GM18505 (cell line): ENCODE data around the gene TMEM247.
A peak's percentile ranks its signal among the peaks of the same experiment; 100 is the strongest.

Experiments
- ATAC-seq: cut with Tn5 transposase; IDR thresholded peaks from one replicate; pipeline ENCODE4 v1.9.1; 2021; ENCODE audit not compliant: unreplicated experiment
- POLR2A ChIP-seq: IDR thresholded peaks from 4 replicates; pipeline ENCODE4 v1.6.1; 2011; ENCODE audit warnings: borderline replicate concordance; ENCODE audit not compliant: insufficient read depth, insufficient read length; ENCODE audit errors: extremely low read depth

TMEM247 gene

GRCh38 chr2:46445556-46445955, 33.8 kb upstream of the TMEM247 start:
- TF ChIP-seq POLR2A: no peak
- ATAC-seq: no peak

DNA sequence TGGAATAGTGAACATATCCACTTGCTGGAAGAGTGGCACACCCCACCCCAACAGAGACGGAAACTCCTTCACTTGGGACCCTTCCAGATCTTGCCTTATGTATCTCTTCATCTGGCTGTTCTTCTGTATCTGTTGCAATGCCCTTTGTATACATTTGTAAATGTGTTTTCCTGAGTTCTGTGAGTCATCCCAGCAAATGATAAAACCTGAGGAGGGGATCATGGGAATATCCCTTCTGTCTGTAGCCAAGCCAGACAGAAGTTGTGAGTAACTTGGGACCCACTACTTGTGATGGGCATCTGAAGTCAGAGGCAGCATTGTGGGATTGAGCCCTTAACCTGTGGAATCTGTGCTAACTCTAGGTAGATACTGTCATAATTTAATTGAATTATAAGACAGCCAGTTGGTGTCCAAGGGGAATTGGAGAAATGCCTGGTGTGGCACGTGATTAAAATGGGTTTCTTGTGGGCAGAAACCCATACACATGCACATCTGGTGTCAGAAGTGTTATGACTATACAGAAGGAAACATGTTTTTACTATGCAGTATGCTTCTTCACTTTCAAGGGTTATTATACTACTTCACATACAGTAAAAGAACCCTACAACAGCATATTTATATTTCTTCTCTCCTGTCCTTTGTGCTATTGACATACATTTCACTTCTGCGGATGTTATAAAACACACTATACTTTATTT, 32.3 kb upstream of the TMEM247 start:
- no peak for TF ChIP-seq POLR2A
- no peak for ATAC-seq

DNA sequence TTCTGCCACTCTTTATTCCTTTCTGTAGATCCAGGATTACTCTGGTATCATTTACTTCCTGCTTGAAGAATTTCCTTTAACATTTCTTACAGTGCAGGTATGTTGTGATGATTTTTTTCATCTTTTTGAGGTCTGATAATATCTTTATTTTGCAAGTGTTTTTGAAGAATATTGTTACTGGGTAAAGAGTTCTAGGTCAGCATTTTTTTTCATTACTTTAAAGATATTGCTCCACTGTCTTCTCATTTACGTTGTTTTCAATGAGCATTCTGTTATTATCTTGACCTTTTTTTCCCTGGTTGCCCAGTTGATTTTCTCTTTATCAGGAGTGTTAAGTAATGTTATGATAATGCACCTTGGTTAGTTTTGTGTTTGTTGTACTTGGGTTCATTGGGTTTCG, 31.7 kb upstream of the TMEM247 start:
- no peak for ATAC-seq
- no peak for TF ChIP-seq POLR2A

DNA sequence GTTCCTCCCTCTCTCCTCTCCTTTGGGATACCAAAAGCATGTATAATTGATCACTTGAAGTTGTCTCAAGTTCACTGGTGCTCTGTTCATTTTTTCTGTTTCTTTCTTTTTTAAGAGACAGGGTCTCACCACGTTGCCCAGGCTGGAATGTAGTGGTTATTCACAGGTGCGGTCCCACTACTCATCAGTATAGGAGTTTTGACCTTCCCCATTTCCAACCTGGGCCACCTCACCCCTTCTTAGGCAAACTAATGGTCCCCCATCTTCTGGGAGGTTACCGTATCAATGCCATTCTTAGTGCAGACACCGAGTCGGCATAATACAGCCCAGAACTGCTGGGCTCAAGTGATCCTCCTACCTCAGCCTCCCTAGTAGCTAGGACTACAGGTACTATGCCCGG, 31.3 kb upstream of the TMEM247 start:
- TF ChIP-seq POLR2A: no peak
- no peak for ATAC-seq

DNA sequence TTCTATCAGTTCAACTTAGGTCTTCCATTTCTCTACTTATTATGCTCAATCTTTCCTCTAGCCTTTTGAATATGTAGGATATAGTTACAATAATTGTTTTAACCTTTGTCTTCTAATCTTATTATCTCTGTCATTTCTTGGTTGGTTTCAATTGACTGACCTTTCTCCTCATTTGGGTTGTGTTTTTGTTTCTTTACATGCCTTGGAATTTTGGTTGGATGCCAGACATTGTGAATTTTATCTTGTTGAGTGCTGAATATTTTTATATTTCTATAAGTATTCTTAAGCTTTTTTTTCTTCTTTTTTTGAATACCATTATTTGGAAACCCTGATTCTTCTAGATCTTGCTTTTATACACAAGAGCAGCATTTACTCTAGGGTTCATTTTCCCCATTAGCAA, 30.7 kb upstream of the TMEM247 start:
- TF ChIP-seq POLR2A: no peak
- ATAC-seq: no peak

DNA sequence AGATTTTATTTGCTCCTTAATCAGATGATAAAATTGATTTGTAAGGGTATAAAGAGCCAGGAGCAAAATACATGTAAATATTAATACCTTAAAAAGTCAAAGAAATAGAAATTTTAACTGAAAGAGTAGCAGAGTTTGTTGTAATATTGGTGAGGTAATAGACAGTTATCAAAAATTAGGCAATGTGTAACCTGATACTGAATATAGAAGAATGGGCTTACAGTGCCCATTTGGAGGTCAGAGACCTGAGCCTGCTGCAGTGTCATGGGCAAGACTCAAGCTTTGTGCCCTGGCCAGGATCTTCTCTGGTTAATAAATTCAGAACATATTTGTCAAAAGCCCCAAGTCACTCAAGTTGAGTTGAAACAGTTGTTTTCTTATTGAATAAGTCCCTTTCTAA, 29.7 kb upstream of the TMEM247 start:
- TF ChIP-seq POLR2A: no peak
- no peak for ATAC-seq

DNA sequence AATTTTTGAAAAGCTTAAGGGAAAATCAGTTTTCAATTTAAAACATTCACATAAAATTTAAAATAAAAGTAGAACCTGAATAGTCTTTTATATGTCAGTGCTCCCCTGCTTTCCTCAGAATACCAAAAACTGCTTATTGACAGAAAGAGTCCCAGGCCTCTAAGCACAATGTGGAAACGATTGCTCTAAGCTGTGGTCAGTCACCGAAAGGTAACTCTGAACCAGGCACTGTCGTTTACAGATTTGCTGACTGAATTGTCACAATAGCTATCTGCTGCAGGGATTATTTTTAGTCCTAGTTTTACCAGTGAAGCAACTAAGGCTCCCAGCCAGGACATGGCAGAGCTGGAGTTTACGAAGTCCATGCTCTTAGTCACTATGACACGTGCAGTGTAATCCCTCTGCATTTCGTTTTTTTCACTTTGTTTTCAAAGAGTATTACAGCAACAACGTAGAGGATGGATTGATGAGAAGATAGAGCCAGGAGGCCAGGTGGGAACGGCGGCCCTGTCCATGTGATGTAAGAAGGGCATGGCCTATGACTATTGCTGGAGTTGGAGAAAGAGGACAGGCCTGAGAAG, 28.1 kb upstream of the TMEM247 start:
- ATAC-seq: no peak

GRCh38 chr2:46456789-46457188, 22.6 kb upstream of the TMEM247 start:
- TF ChIP-seq POLR2A: no peak

More for the DNA sequence above, 28.1 kb upstream of the TMEM247 start:
- no peak for TF ChIP-seq POLR2A

GRCh38 chr2:46458763-46459500, 20.4 kb upstream of the TMEM247 start:
- TF ChIP-seq POLR2A: no peak
- ATAC-seq: no peak

More at GRCh38 chr2:46456789-46457188, 22.6 kb upstream of the TMEM247 start:
- no peak for ATAC-seq

DNA sequence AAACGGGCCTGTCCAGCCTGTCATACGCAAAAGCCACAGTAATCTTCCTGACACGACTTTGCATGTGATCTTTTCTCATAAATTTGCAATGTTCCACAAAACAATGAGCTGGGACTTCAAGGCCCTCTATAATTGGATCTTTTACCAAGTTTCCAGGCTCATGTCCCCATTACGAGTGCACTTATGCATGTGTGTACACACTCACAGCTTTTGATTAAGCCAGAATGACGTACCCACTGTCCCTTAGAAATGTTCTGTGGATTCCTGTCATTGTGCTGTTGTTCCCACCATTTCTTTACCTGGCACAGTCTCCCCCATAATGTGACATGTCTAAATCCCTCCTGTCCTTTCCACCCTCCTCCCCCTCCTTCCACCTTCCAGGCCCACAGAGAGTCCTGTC, 19.7 kb upstream of the TMEM247 start:
- no peak for ATAC-seq
- TF ChIP-seq POLR2A: no peak

DNA sequence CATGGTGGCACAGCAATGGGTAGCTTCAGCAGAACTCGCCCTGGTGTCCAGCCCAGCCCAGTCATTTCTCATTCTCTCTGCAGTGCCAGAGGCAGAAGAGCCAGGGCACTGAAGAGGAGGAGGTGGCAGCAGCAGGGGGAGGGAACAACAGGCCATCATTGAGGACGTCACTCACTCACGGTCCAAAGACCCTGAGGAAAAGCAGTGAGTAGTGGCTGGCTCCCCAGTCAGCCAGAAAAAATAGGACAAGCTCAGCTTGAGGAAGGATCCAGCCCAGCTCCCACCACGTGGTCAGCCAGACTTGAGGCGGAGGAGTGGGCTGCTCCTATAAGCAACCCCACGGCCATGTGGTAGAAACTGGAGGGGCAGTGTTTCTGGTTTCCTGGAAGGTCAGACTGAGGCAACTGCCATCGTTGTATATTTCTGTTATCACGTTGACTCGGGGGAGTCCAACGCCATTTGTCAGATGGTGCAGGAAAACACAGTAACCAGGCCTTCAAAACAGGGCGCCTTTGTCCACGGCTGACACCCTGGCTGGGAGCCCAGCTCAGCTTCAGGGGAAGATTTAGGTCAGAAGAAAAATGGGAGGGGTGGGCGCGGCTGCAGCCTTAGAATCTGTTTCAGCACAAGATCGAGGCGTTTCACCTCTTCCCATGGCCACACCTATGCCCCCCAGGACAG, 19.0 kb upstream of the TMEM247 start:
- TF ChIP-seq POLR2A: no peak
- ATAC-seq: no peak

- peak; percentile 51 for ATAC-seq
- no peak for TF ChIP-seq POLR2A
Observed at GRCh38 chr2:46461011-46461674, 18.2 kb upstream of the TMEM247 start.

- ATAC-seq: peak; percentile 31
- TF ChIP-seq POLR2A: no peak
Observed at GRCh38 chr2:46461709-46462171, 17.6 kb upstream of the TMEM247 start.
